NCI-H1092 treated with DMSO at 0.1 percent for 48 hours (cell line): ENCODE results near the gene NOXA1.

ENCODE experiments used
- DNase-seq: peaks from one replicate; lab custom pipeline; 2025; lab: John Stamatoyannopoulos, UW

The NOXA1 gene

DNA sequence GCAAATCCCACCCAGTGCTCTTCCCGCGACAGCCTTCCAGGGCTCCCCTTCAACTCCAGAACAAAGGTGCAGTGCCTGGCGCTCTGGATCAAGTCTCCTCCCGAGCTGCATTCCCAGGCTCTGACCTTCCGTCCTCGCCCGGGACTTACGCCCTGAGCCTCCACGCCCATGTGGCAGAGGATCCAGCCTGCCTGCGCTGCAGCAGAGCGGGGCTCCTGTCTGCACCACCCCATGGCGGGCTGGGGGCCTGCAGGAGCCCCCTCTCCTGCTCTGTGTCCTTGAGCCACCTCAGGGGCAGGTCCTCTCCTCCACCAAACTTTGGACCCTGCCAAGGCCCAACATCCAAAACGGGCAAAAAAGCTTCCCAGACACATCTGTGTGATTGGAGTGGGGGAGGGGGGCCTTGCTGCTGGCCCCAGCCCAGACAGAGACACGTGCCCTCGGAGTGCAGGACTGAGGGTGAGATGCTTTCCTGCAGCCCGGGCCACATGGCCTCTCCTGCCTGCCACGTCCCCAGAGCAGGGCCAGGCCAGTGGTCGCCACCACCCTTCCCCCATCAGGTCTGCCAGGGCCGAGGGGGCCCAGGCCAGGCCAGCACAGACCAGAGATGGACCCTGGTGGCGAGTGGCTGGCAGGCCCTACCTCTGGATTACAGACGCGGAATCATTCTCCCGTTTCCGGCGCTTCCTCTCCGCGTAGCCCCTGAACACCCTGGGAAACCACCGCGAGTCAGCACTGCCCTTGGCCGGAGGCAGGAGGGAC is 31.6 kb downstream of the NOXA1 start:
- DNase-seq = no peak

DNA sequence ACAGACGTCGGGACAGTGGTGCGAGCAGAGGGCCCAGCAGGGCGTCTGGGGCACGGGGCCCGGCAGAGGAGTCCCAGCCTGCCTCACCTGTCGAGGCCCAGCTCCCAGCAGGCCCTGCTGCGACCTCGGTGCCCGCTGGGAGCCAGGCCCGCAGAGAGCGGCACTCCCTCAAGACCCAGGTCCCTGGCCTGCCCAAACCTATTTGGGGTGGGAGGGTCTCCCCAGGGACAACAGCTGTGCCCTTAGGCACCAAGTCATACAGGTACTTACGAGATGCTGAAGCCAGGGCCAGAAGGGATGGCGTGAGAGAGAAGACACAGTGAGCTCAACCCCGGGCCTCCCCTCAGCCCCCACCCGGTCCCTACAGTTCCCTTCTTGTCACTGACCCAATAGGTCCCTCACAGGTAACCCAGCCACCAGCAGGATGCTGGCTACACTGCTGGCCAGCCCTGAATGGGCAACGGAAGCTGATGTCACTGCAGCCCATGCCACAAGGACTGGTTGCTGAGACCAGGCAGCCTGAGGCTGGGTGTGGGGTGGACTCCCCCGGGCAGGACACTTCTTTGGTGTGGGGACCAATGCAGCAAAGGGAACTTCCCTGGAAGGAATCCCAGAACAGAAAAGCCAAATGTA is 32.3 kb downstream of the NOXA1 start:
- no peak for DNase-seq

DNA sequence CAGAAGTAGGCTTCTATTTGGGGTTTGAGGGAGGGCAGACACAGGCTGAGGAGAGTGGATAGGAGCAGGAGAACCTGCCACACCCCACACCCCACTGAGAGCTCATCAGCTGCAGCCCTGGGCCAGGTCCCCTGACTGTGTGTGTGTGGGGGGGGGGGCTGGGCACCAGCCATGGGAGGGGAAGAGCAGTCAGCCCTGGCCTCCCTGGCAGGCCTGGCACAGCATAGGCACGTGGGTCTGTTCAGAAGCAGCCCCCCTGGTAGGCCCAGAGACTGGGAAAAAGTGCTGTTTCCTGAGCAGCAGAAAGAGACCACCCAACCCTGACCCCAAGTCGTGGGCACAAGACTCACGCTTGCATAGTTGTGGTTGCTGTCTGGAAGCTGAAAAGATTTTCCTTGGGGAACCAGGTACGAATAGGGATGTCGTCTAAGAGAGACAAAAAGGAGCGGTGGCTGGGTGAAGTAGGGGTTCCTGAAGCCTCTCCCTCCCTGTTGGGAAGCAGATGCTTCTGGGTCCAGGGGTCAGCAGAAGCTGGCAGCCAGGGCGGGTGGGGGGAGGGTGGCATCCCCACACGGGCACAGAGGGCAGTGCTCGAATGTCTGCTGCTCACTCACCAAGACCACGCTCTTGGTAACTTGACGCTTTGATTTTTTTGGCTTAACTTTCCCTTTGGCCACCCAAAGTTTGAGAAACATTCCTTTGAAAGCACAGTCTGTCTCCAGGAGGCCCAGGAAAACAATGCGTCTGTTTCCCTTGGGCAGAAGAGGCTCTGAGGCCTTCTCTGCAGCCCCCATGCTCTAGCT is 33.1 kb downstream of the NOXA1 start:
- no peak for DNase-seq

DNA sequence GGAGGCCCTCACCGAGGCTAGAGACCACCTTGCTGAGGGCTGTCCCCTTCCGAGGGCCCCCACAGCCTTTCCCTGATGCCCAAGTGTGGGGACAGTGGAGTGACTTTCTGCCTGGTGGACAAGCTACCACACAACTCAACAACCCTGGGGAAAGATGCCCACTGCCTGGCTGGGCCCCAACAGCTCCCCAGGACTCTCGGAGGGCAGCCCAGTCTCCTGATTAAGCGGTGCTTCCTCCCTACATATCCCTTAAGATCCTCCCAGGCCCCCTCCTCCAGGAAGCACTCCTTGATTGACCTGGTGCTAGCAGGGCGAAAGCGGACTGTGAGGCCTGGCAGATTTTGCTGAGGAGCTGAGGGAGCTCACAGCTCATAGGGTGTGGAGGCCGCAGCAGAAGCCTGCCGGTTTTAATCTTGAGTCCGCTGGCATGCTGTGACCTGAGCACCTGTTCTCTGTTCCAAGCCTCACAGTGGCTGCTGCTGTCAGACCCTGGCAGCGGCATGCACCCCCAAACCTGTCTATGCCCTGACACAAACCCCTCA is 33.7 kb downstream of the NOXA1 start:
- DNase-seq = no peak

DNA sequence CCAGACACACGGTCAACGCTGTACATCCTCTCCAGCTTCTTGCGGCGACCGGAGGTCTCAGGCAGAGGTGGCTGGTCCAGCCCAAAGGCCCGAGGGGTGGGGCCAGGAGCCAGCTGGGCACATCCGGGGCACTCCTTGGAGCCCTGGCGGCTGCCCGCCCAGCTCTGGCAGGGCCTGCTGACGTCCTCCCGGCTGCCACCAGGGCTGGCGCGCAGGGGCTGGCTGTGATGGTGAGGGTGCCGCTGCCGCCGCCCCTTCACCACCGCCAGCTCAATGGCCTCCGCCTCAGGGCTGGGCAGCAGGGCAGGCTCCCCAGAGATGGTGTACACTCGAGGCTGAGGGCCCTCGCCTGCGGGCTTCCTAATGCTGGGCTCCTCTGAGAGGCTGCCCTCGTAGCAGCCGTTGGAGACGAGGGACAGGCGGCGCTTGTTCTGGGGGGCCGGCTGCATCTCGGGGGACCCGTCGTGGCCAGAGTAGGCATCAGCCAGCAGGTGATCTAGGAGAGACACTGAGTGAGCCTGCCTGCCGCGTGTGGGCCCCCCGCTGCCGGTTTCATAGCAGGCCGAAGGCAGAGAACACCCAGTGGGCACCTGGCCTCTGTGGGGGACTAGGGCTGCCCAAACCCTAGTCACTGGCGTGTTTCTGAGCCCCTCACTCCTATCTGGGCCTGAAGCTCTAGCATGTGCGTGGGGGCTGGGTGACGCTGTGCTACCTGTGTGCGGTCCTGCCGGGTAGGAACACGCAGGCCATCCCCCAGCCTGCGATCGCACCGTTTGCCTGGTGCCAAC is 34.4 kb downstream of the NOXA1 start:
- no peak for DNase-seq

DNA sequence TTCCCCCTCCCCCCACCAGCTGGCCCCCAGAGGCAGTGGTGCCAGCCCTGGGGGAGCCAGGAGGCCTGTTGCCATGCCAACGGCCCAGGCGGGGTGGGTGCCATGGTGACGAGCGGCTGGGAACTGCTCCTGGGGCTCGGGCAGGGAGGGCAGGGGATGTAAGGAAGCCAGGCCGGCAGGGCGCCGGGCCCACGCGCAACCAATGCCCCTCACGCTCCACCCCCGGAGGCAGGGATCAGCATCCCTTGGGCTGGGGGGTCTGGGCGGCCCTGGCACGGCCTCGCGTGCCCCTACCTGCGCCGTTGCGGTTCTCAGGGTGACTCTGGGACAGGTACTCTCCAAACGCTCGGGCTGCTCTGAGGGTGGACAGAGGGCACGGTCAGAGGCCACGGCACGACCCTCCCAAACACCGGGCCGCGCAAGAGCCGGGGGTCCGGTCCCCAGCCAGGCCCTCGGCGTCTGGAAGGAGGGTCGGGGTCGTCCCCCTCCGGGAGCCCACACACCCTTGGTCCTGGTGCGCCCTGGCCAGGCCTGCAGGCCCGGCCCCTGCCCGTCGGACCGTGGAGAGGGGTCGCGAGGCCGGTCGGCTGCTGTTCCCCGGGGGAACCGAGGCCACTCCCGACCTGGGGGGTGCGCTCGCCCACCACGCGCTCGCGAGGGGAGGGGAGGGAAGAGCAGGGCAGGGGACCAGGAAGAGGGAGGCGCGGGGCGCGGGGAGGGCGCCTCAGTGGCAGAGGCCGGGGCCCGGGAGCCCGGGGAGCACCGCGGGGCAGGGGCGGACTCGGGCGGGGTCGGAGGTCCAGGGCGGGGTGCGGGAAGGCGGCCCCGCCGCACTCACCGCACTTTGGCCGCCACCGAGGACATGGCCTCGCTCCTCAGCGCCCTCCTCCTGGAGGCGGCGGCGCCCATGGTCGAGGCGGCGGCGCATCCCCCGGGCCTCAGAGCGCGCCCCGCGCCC is 35.3 kb downstream of the NOXA1 start:
- peak; percentile 27 for DNase-seq

DNA sequence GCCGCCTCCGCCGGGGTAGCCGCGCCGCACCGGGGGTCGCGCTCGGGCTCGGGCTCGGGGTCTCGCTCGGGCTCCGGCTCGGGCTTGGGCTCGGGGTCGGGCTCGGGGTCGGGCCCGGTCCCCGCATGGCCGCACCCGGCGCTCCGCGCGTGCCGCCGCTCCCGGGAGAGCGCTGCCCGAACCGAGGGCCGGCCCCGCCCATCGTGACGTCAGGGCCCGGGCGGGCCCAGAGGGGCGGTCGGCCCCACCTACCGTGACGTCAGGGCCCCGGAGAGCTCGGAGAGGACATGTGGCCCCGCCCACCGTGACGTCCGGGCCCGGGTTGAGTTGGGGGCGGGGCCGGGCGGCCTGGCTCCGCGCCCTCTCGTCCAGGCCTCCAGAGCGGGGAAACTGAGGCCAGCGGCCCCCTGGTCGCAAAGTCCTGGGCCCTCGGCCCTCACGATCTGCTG is 36.0 kb downstream of the NOXA1 start, which contains the start of gene NSMF:
Gene NSMF, minus strand, starts transcription at position 183 of the 449 bp plus-strand sequence. CDS start 232 bp downstream, outside the sequence.
- peak; percentile 92 for DNase-seq

DNA sequence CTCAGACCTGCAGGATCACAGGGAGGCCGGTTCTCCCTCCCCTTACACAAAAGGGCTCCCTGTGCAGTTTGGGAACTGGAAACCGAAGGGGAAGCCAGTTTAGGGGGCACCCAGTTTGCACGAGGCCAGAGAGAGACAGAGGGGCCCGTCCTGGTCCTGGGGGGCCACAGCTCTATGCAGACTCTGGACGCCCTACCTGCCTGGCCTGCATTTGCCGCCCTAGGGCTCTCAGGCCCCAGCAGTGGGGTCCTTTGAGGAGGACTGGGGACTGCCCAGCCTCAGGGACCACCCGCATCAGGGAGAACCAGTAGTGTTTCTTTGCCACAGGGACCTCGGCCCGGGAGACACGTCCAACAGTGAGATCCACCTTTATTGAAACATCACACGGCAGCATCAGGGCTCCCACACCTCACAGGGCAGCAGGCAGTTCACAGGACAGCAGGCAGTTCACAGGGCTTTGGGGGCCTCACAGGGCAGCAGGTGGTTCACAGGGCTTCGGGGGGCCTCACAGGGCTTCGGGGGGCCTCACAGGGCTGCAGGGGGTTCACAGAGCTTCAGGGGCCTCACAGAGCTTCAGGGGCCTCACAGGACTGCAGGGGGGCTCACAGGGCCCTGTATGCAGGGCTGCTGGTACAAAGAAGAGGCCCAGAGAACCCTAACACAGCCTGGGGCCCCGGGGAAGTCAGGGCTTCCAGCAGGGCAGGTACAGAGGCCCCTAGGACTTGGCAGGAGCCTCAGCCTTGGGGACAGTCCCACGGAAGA is 36.6 kb downstream of the NOXA1 start:
- DNase-seq = no peak

DNA sequence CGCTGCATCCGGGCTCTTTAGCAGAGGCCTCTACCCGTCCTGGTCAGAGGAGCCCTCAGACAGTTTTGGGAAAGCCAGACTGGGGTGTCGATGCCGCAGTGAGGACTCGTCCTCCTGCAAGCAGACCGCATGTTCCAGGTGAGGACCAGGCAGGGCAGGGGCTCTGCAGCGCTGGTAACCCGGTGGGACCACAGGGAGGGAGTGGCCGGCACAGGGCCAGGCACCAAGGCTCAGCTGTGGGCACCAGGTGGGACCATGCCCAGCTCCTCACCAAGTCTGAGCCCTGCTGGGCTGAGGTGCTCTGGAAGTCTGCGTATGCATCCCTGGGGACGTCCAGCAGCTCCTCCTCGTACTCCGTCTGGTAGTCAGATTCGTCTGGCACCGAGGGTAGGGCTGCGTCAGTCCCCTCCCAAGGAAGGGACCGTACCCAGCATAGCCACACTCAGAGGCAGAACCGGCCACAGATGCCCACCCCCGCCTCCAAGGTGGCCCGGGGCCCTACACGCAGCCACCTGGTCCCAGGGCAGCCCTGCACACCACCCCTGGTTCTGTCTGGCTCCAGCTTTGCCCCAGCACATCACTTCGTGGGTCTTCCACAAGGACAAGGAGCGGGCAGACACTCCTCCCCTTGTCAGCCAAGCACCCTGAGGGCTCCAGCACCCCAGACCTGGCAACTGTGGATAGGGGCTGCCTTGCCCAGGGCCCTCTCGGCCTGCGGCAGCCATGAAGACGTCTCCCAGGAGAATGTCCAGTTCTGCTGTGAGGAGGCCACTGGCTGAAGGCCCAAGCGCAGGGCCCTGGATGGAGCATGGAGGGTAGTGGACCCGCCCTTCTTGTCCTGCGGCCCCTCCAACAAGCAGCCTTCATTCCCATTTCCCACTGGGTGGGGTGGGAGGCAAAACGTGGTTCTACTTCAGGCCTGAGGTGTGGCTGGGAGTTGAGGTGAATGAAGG is 37.4 kb downstream of the NOXA1 start:
- DNase-seq = no peak

DNA sequence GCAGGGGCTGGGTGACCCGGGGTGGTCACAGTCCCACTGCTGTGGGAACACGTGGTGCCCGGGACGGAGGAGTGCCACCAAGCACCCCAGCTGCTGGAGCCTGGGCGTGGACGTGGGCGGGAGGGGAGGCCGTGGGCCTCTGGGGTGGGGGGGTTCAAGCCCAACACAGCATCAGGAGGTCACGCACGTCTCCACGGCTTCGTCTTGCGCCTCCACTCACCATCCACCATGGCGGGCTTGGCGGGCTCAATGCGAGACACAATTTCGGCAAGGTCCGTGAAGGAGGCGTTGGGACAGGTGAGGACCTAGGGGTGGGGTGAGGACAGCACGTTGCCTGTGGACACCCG is 38.1 kb downstream of the NOXA1 start:
- DNase-seq = no peak

DNA sequence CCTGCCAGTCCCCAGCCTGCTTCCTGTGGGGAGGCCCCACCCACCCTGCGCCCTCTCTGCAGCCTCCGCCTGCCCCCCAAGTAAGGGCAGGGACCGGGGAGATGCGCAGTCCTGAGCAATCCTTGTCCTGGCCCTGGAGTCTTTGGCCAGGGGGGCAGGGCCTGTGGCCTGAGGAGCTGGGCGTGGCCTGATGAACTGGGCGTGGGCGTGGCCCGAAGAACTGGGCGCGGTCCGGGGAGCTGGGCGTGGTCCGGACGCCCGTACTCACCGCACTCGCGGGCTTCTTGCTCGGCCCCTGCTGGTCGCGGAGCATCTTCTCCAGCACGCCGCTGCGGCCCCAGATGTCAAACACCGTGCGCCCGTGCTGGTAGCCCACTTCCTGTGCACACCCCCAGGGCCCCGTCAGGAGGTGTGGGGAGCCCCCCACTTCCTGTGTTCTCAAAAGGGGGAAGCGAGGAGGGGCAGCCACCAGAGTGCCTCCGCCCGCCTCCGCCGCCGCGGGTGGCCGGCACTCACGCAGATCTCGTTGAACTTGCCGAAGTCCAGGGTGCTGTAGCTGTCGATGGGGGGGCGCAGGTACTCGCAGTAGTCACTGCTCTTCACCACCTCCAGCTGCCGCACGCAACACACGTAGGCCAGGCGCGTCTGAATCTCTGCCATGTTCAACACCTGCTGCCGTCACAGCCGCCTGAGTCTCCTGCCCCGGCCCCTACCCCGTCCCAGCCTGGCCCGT is 38.6 kb downstream of the NOXA1 start:
- DNase-seq = no peak

DNA sequence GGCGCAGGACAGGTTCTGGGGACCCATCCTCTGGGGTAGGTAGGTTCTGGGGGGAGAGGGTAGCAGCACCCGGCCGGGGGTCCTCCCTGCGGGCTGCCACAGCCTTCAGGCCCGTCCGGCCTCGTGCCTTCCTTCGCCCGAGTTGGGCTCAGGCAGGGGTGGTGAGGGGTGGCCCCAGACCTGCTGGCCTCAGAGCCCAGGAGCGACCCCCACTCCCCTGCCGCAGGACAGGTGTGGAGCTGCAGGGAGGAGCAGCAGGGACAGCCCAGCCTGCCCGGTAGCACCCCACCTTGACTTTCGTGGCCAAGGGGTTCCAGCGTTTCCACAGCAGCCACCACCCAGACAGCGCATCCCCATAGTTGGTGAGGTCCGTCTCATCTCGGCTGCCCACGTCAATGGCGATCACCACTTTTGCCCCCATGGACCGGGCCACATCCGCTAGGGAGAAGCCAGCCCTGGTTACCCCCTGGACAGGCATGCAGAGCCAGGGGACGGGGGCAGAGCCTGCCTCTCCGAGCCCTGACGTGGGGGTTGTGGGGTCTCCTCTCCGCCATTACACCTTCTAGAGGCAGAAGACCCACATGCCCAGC is 39.3 kb downstream of the NOXA1 start:
- no peak for DNase-seq

DNA sequence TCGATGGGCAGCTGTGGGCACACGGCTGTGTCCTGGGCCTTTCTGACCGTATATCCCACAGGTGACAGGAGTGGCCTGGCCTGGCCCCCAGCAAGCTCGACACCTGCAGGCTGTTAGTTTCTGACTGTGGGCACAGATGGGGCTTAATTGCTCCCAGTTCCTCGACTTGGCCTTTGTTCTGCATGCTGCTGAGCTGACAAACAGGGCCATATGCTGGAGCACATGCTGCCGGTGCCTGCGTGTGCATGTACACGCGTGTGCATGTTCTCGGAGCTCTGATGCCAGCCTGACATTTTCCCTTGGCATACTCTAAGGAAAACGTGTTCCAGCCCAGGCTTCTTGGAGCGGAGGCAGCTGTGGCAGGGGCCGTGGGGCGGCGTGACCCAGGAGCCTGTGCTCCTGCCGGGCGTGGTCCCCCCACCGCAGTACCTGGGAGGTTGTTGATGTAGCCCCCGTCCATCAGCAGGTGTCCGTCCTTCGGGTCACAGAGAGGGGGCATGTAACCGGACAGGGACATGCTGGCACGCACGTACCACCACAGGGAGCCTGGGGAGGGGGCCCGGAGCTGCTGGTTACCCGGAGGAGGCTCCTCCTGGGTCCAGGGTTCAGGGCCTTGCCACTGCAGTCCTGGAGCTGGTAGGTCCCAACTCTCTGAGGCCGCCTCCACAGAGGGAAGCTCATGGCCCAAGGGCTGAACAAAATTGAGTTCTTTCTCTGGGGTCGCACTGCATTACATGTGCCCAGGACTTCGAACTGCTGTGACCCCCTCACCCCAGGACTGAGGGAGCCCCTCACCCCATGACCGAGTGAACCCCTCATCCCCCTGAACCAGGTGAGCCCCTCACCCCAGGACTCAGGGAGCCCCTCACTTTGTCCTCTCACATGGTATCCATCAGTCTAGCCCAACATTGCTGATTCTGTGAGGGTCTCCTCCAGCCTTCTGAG is 40.1 kb downstream of the NOXA1 start:
- no peak for DNase-seq

DNA sequence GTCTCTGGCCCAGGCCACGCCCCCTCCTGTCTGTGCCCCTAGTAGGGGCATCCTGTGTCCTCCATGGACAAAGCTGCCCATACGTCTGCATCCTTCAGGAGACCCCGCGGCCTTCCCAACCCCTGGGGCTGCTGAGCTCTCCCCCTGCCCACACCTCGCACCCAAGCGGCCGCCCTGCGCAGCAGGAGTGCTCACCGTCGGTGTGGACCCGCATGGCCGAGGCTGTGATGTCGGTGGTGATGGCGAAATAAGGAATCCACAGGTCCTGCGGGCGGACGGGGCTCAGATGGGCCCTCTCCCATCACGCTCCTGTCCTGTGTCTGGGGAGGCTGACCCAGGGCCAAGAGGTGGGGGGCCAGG is 40.7 kb downstream of the NOXA1 start:
- no peak for DNase-seq

DNA sequence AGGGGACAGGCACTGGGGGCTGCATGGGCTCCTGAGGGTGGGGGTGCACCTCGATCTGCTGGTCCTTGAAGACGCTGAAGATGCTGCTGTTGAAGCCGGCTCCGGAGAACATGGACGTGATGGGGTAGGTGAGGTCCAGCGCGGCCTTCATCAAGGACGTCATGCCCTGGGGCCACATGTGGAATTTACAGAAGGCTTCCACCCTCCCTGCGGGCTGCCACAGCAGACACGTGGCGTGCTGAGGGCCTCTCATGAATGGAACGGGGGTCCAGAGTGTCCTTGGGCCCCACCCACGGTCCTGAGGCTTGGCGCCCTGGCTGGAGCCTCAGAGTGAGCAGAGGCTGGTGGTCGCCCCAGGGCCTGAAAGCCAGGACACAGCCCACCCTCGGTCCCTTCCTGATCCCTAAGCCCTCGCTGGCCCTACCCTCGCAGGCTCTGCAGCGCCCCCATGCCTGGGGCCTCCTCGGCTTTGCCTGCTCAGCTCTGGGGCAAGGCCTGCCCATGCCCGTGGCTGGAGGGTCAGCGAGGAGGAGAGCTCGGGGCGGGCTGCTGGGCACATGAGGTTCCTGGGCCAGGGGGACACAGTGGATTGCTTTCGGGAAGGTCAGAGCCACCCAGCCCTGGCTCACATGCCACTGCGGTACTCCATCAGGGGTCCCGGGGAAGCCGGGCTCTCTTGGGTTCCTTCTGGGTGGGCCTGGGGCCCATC is 41.3 kb downstream of the NOXA1 start:
- DNase-seq = no peak
